Neutrophil (primary cell): ENCODE results near the gene PAX5.

ENCODE experiments used
- H3K27ac ChIP-seq: fragments of 200-600 bp; sonication (generic); 2 replicates; pipeline ENCODE4 v1.5.1; 2016; ENCODE audit warnings: mild to moderate bottlenecking, moderate library complexity
- H3K27me3 ChIP-seq: fragments of 200-600 bp; sonication (generic); 2 replicates; pipeline ENCODE4 v1.6.0; 2016; ENCODE audit warnings: mild to moderate bottlenecking
- H3K36me3 ChIP-seq: fragments of 200-600 bp; sonication (generic); 2 replicates; pipeline ENCODE4 v1.5.1; 2017
- H3K4me1 ChIP-seq, 2 experiments: fragments of 200-600 bp in 1 of 2; sonication (generic) in 1 of 2; 1 replicate in 1 of 2; 2 replicates in 1 of 2; pipeline versions ENCODE4 v1.5.1 to v1.6.1; 2013 to 2016; ENCODE audit warnings: low read depth in 1 of 2, low read length in 1 of 2, mild to moderate bottlenecking in 1 of 2, moderate library complexity in 1 of 2; ENCODE audit not compliant: control insufficient read depth in 1 of 2, insufficient read depth in 1 of 2
- H3K4me3 ChIP-seq, 2 experiments: fragments of 200-600 bp in 1 of 2; sonication (generic) in 1 of 2; 1 replicate in 1 of 2; 2 replicates in 1 of 2; pipeline ENCODE4 v1.5.1; 2013 to 2016; ENCODE audit warnings: low read depth in 1 of 2, low read length in 1 of 2, mild to moderate bottlenecking in 1 of 2, moderate library complexity in 1 of 2
- H3K9me3 ChIP-seq: fragments of 200-600 bp; sonication (generic); 2 replicates; pipeline ENCODE4 v1.5.1; 2016
- CTCF ChIP-seq: fragments of 200-600 bp; sonication (generic); IDR thresholded peaks from 2 replicates; pipeline ENCODE4 v1.5.1; 2016; ENCODE audit warnings: antibody characterized with exemption

PAX5 gene

GRCh38 chr9:36839131-36839885 is 194.8 kb downstream of the PAX5 start:
- TF ChIP-seq CTCF, result no peak
- H3K4me3 ChIP-seq, result no peak overlapping the region
- H3K36me3 ChIP-seq, result no peaks in the 10 kb centered on the region
- no peak overlapping the region for H3K27ac ChIP-seq
- H3K9me3 ChIP-seq, result no peaks in the 10 kb centered on the region
- peaks cover 11% of the 10 kb centered on the region for H3K27me3 ChIP-seq
- no peaks in the 10 kb centered on the region for H3K4me1 ChIP-seq

- Histone ChIP-seq H3K27ac (no peak overlapping the region), H3K27me3 (peaks cover 9% of the 10 kb centered on the region), H3K4me1 (no peaks in the 10 kb centered on the region), H3K36me3 (no peaks in the 10 kb centered on the region), H3K9me3 (no peaks in the 10 kb centered on the region), H3K4me3 (no peak overlapping the region)
- no peak for TF ChIP-seq CTCF
Measured at GRCh38 chr9:36837431-36838405, 196.3 kb downstream of the PAX5 start.

GRCh38 chr9:36836486-36836885 is 197.6 kb downstream of the PAX5 start:
- no peaks in the 10 kb centered on the region for H3K4me1 ChIP-seq
- no peak overlapping the region for H3K27ac ChIP-seq
- TF ChIP-seq CTCF, result no peak
- no peaks in the 10 kb centered on the region for H3K9me3 ChIP-seq
- no peak overlapping the region for H3K4me3 ChIP-seq
- no peaks in the 10 kb centered on the region for H3K27me3 ChIP-seq
- no peaks in the 10 kb centered on the region for H3K36me3 ChIP-seq

- H3K4me3 ChIP-seq, result no peak overlapping the region
- no peaks in the 10 kb centered on the region for H3K4me1 ChIP-seq
- H3K27me3 ChIP-seq, result no peaks in the 10 kb centered on the region
- H3K36me3 ChIP-seq, result no peaks in the 10 kb centered on the region
- TF ChIP-seq CTCF, result no peak
- no peaks in the 10 kb centered on the region for H3K9me3 ChIP-seq
- H3K27ac ChIP-seq, result no peak overlapping the region
Measured at GRCh38 chr9:36835271-36835996, 198.6 kb downstream of the PAX5 start.

GRCh38 chr9:36834736-36835135 is 199.3 kb downstream of the PAX5 start:
- Histone ChIP-seq H3K27ac (no peak overlapping the region), H3K9me3 (no peaks in the 10 kb centered on the region), H3K27me3 (no peaks in the 10 kb centered on the region)

More at GRCh38 chr9:36834736-36835135, 199.3 kb downstream of the PAX5 start:
- TF ChIP-seq CTCF, result no peak
- no peaks in the 10 kb centered on the region for H3K36me3 ChIP-seq
- no peaks in the 10 kb centered on the region for H3K4me1 ChIP-seq
- no peak overlapping the region for H3K4me3 ChIP-seq
